Measurements from ENCODE around the gene IKZF2. TPM values are rescaled to one million over a fixed set of nuclear protein-coding genes. Genes with fewer than 3 reads are reported as not detected.

The IKZF2 gene
- total RNA-seq, 1 donor from 2014 or later, result 29.7 TPM

DNA sequence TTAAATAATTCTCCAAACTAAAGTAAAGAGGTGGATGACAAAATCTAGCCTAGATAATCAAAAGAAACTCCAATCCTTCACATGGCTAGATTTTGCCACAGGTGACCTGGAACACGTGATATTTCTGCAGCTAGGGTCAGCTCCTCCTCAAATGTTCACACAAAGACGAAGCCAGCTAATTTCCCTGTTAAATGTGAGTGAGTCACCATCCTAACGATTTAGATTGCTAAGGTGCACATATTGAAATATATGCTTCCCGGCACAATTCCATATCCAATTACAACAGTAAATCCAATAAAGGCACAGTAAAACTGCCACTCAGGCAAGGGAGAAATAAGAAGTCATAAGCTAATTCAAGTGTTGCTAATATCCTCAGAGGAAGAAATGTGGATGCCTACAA is 28.7 kb downstream of the IKZF2 start:
- H2AFZ ChIP-seq (replicated peaks), result no peak overlapping the region
- H3K27ac ChIP-seq, result no peak overlapping the region
- peaks cover 22% of the 10 kb centered on the region for H3K4me1 Mint-ChIP-seq
- H3K27me3 Mint-ChIP-seq (ENCODE audit: insufficient read depth, low read depth), result no peaks in the 10 kb centered on the region
- no peak overlapping the region for H3K4me3 ChIP-seq
- H3K9me3 Mint-ChIP-seq, result no peaks in the 10 kb centered on the region
- H4K20me1 ChIP-seq (ENCODE audit: low read depth), result peaks cover 11% of the 10 kb centered on the region
- no peak overlapping the region for H3K4me3 Mint-ChIP-seq
- peaks cover 3% of the 10 kb centered on the region for H3K36me3 Mint-ChIP-seq
- no peaks in the 10 kb centered on the region for H3F3A ChIP-seq (ENCODE audit: low read depth)
- peaks cover 9% of the 10 kb centered on the region for H3K4me1 ChIP-seq
- no peaks in the 10 kb centered on the region for H3K9me3 ChIP-seq (ENCODE audit: low read depth)
- no peak for DNase-seq (ENCODE audit: low spot score)
- no peak overlapping the region for H3K27ac Mint-ChIP-seq
- H3K4me2 ChIP-seq, result no peak overlapping the region
- no peaks in the 10 kb centered on the region for H3K27me3 ChIP-seq
- H3K9ac ChIP-seq, result no peak overlapping the region
- TF ChIP-seq CTCF (IDR thresholded peaks at IDR 0.05) (no peak), EZH2 (IDR thresholded peaks at IDR 0.05) (no peak), EZH2phosphoT487 (IDR thresholded peaks at IDR 0.05) (no peak)
- H3K36me3 ChIP-seq, result no peaks in the 10 kb centered on the region
- peaks cover 24% of the 10 kb centered on the region for H3K79me2 ChIP-seq (ENCODE audit: low read depth)

- H3K9me3 ChIP-seq (ENCODE audit: low read depth), result no peaks in the 10 kb centered on the region
- no peak overlapping the region for H3K4me3 Mint-ChIP-seq
- no peaks in the 10 kb centered on the region for H3F3A ChIP-seq (ENCODE audit: low read depth)
- no peak overlapping the region for H3K4me2 ChIP-seq
- H3K36me3 ChIP-seq, result no peaks in the 10 kb centered on the region
- H3K27ac Mint-ChIP-seq, result no peak overlapping the region
- no peaks in the 10 kb centered on the region for H3K27me3 ChIP-seq
- peaks cover 22% of the 10 kb centered on the region for H3K4me1 Mint-ChIP-seq
- H3K36me3 Mint-ChIP-seq, result peaks cover 3% of the 10 kb centered on the region
- H3K79me2 ChIP-seq (ENCODE audit: low read depth), result peaks cover 25% of the 10 kb centered on the region
- no peaks in the 10 kb centered on the region for H3K27me3 Mint-ChIP-seq (ENCODE audit: insufficient read depth, low read depth)
- no peak for DNase-seq (ENCODE audit: low spot score)
- peaks cover 9% of the 10 kb centered on the region for H3K4me1 ChIP-seq
- no peak overlapping the region for H3K27ac ChIP-seq
- H3K9ac ChIP-seq, result no peak overlapping the region
- peaks cover 18% of the 10 kb centered on the region for H4K20me1 ChIP-seq (ENCODE audit: low read depth)
- H3K9me3 Mint-ChIP-seq, result no peaks in the 10 kb centered on the region
- H2AFZ ChIP-seq (replicated peaks), result no peak overlapping the region
- H3K4me3 ChIP-seq, result no peak overlapping the region
- no peak for TF ChIP-seq EZH2phosphoT487 (IDR thresholded peaks at IDR 0.05)
- TF ChIP-seq EZH2 (IDR thresholded peaks at IDR 0.05), result no peak
- no peak for TF ChIP-seq CTCF (IDR thresholded peaks at IDR 0.05)
These were observed 29.7 kb downstream of the IKZF2 start for GRCh38 chr2:213121690-213122089.

DNA sequence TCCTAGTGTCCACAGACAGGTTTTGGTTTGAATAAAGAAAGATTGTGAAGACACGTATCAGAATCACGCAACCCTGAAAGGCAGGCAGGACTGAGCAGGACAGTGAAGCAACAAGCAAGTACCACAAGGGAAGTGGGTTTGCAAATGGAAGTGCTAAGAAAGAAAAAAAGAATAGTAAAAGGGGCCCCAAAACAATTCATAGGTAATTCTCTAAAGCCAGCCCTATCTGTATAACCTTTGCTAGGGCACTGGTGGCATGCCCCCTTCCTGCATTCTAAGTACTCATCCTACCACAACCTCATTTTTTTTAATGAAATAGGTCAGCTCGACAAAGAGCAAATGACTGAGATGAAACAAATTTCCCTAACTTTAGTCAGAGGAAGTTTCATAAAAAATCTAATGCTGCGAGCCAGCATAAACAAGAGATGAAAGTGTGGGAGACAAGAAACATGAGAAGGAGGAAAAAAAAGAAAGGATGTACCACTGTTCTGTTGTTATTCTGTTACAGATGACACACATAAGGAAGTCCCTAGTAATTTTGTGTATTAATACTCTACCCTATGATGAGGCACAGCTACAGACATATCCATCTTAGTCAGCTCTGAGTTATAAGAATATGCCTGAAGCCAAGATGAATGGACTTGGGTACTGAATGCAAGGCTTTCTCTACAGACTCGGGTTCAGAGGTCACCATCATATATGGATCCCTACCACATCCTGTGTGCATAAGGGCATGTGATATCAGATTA is 32.2 kb downstream of the IKZF2 start:
- Mint-ChIP-seq H3K9me3 (no peaks in the 10 kb centered on the region), H3K27me3 (ENCODE audit: insufficient read depth, low read depth) (no peaks in the 10 kb centered on the region), H3K4me3 (no peak overlapping the region), H3K36me3 (peaks cover 3% of the 10 kb centered on the region), H3K4me1 (peaks cover 13% of the 10 kb centered on the region), H3K27ac (no peak overlapping the region)
- H3K36me3 ChIP-seq, result no peaks in the 10 kb centered on the region
- peaks cover 26% of the 10 kb centered on the region for H3K79me2 ChIP-seq (ENCODE audit: low read depth)
- H3K27ac ChIP-seq, result no peak overlapping the region
- peaks cover 5% of the 10 kb centered on the region for H3K4me1 ChIP-seq
- H3K9me3 ChIP-seq (ENCODE audit: low read depth), result no peaks in the 10 kb centered on the region
- peaks cover 17% of the 10 kb centered on the region for H4K20me1 ChIP-seq (ENCODE audit: low read depth)
- H3K27me3 ChIP-seq, result no peaks in the 10 kb centered on the region
- DNase-seq (ENCODE audit: low spot score), result no peak
- H3K4me2 ChIP-seq, result no peak overlapping the region
- TF ChIP-seq EZH2 (IDR thresholded peaks at IDR 0.05) (no peak), CTCF (IDR thresholded peaks at IDR 0.05) (no peak), EZH2phosphoT487 (IDR thresholded peaks at IDR 0.05) (no peak)
- H3K4me3 ChIP-seq, result no peak overlapping the region
- H3K9ac ChIP-seq, result no peak overlapping the region
- no peaks in the 10 kb centered on the region for H3F3A ChIP-seq (ENCODE audit: low read depth)
- no peak overlapping the region for H2AFZ ChIP-seq (replicated peaks)

Data from neural progenitor cell (in vitro differentiated cells).